G401.6 (cell line): ENCODE data around the gene ARRDC3.
"Not testable (repeated sequence)": the region's sequence is repeated elsewhere in the genome, so short reads cannot be mapped to it uniquely, and the experiment has no call there.

ENCODE experiments used
- FAIRE-seq: peaks from 2 replicates; lab custom pipeline; 2012; peaks lifted over from hg19 to GRCh38; lab: Jason Lieb, UNC

ARRDC3 gene

GRCh38 chr5:91383027-91383955, at the start of gene ARRDC3:
Gene ARRDC3, minus strand, starts transcription at chr5:91383317. Its CDS starts 225 bp downstream, at chr5:91383092.
- FAIRE-seq: no peak

DNA sequence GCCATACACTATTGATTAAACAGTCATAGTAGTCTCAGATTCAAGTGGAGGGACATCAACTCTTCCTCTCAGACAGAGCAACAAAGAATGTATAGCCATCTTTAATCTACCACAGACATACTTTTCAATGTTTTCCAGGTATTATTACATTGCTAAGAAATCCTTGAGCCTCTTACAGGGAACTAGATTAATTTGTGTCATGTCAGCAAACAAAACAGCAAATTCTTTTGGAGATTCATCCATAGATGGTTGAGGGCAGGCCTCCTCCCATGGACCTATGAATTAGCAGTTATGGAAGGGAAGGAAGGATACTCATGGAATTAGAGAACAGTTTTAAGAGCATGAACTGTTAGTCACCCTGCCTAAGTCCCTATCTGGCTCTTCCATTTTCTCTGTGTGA, 47.8 kb upstream of the ARRDC3 start:
- FAIRE-seq: no peak

- FAIRE-seq: no peak
Observed at GRCh38 chr5:91424638-91425436, 41.7 kb upstream of the ARRDC3 start.

DNA sequence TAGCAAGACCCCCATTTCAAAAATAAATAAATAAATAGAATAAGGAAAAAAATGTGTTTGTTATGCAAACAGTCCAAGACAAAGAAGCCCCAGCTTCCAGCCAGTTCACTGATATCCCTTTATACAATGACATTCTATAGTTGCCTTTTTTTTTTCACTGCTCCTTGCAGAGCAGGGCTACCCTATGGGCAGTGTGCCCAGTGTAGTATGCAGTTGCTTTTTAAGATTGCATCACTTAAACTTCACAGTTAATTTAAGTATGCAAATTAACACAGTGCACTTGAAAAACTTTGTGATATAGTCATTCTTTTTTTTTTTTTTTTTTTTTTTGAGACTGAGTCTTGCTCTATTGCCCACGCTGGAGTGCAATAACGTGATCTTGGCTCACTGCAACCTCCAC, 40.8 kb upstream of the ARRDC3 start:
- FAIRE-seq: no peak

DNA sequence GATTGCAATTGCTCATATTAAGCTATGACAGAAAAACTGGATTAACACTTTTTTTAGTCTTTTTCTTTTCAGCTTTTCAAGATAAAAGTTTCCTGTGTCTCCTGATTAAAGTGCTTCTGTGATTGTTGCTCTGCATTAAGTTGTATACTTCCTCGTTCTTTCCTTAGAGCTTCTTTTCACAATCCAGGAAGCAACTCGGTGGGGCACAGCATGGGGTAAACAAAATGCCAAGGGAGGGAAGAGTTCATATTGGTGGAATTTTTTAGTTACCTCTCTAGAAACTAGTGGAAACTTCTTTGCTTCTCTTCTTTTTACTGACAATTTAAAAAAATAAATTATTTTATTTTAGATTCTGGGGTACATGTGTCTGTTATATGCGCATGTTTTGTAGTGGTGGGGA, 37.8 kb upstream of the ARRDC3 start:
- FAIRE-seq: no peak

DNA sequence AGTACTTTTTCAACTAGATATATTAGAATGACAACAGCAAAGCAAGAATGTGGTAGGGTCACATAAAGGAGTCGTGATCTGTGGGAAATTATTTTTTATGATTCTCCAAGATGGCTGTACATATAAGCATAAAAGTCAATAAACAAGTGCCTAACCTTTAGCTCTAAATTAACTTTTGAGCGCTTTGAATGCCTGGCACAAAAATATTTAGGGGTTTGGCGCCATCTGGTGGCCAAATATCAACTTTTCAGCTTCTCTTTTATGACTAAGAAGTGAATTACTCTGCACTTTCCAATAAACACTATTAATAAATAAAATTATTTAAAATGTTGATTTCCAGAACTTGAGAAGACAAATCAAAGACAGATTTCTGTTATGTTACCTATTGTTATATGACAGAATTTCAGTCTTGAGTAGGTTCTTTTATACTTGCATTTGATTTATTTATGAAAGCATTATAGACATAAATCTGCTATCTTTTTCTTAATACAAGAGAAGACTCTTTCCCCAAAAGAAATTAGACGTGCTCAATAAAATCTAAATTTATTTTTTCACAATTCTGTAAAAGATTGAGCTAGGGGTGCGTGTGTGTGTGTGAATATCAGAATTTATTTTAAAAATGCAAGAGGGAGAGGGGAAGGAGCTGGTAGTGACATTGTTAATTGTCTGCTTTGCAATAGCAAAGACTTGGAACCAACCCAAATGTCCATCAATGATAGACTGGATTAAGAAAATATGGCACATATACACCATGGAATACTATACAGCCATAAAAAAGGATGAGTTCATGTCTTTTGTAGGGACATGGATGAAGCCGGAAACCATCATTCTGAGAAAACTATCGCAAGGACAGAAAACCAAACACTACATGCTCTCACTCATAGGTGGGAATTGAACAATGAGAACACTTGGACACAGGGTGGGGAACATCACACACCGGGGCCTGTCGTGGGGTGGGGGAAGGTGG, 36.7 kb upstream of the ARRDC3 start:
- peak; percentile 98 for FAIRE-seq

DNA sequence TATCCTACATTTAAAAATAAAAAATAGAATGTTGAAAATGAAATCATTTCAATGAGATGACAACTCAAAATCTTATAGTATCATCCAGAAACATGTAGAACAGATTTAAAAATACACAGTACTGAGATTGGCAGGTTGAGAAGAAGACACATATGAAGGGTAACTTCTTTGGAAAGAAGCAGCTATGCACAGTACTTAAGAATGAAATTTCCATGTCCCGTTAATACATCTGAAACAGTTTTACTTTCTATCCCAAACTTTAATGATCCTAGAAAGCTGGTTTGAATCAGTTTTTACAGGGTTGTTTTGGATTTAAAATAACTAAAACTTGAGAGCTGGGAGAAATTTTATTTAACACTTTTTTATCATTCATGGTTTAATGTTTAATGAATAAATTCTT, 36.0 kb upstream of the ARRDC3 start:
- FAIRE-seq: no peak

DNA sequence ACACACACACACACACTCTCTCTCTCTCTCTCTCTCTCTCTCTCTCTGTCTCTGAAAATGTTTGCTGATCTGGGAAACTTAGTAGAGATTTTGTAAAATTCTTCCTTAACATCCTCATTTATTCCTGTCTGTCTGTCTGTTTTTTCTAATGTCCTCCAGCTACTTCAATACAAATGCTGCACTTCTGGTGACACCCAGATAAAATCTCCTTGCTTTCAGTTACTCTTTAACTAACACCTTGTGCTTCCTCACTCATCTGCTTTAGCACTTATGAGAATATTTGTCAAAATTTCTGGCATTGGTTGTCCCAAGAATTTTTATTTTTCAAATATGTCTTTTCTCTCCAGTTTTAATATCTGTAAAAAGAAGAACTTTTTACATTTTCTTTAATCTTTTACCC, 35.0 kb upstream of the ARRDC3 start:
- peak; percentile 19 for FAIRE-seq

- no peak for FAIRE-seq
Observed at GRCh38 chr5:91417219-91417618, 34.1 kb upstream of the ARRDC3 start.

GRCh38 chr5:91416491-91416890, 33.4 kb upstream of the ARRDC3 start:
- FAIRE-seq: no peak

GRCh38 chr5:91409304-91409703, 26.2 kb upstream of the ARRDC3 start:
- no peak for FAIRE-seq

DNA sequence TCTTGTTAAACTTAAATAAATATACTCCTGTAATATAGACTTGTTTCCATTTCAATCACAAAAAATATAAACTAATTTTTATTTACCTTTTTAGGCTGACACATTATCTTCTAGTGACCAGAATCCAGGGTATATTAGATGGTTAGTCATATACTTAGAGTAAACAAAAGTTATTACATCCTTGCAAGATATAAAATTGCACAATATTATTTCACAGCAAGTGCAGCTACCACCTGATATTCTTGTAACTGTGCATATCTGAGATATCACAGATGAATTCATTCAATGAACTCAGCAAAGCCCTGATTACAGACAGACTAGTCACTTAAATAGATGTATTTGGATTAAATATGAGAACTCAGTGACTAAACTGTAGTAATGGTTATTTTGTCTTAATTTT, 25.6 kb upstream of the ARRDC3 start:
- no peak for FAIRE-seq

DNA sequence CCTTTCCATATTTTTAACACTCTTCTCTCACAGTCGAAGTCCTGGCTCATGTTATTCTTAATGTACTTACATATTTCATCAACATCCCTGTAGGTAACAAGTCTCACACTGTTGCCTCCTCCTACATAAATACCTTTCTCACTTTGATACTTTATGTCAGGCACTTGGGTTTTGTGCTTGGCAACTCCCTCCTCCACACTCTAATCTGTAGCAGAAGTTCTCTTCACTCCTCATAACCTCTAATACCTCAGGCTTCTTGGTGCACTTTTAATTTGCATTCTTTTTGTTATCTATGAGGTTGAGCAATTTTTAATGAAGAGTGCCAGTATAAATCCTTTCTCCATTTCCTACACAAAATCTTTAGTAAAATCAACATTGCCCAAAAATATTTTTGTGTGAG, 24.1 kb upstream of the ARRDC3 start:
- FAIRE-seq: no peak

GRCh38 chr5:91403438-91403837, 20.3 kb upstream of the ARRDC3 start:
- no peak for FAIRE-seq

DNA sequence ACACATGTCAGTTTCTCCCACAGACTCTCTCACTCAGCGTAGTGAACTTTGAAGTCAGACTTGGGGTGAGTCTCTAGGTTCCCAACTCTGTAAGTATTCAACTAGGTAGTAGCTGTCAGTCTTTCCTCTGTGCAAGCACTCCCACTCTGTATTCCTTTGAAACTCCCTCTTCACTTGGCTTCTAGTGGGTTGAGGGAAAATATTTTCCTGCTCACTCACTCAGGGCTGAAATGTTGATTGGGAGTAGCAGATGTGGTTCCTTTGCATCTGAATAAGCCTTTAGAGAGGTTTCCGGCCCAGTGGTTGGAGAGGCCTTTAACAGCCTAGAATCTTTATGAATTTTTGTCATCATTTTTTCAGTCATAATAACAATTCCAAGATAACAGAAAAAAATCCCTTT, 18.1 kb upstream of the ARRDC3 start:
- FAIRE-seq: no peak

DNA sequence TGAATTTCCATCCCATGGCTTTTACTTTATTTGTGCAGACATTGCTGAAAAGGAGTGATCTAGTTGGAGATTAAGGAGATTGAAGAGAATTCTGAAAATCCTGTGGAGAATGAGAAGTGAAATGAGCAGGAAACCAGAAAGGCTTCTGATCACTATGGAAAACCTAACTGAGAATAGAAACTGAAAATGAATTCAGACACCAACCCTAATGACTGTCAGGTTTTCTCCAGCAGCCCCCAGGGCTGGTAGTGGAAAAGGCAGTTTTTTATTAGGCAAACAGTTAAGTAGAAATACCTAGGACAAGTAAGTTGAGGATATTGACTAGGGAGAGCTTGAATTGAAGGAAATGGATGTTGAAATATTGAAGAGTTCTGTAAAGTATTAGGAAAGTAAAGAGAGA, 14.7 kb upstream of the ARRDC3 start:
- FAIRE-seq: no peak

GRCh38 chr5:91390268-91390667, 7.2 kb upstream of the ARRDC3 start:
- FAIRE-seq: no peak

- FAIRE-seq: not testable (repeated sequence)
Observed at GRCh38 chr5:91389555-91389954, 6.4 kb upstream of the ARRDC3 start.

DNA sequence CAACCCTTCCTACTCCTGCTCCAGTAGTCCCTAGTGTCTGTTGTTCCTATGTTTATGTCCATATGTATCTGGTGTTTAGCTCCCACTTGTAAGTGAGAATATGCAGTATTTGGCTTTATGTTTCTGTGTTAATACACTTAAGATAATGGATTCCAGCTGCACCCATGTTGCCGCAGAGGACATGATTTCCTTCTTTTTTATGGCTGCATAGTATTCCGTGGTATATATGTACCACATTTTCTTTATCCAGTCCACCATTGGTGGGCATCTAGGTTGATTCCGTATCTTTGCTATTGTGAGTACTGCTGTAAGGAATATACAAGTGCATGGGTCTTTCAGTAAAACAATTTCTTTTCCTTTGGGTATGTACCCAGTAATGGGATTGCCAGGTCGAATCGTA, 5.2 kb upstream of the ARRDC3 start:
- FAIRE-seq: no peak

DNA sequence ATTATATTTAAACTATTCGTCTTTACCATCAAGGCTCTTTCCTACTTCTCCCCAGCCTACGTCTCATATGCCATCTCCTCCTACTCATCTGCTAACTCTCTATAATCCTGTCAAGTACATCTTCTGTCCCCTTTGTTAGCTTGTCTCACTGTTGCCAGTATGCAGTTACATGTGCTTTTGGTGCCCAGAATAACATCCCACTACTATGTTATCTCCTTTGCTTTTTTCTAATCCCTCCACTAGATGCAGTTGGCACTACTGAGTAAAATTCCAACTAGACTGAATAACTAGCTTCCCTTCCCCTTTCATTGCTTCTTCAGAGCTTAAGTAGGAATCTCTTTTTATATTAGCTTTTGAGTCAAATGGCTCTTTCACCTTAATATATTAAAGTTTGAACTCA, 3.0 kb upstream of the ARRDC3 start:
- no peak for FAIRE-seq

- FAIRE-seq: not testable (repeated sequence)
Observed at GRCh38 chr5:91385596-91385995, 2.5 kb upstream of the ARRDC3 start.
